GM20000 (cell line): ENCODE data around the gene FAM161A.
"Not testable (repeated sequence)": the region's sequence is repeated elsewhere in the genome, so short reads cannot be mapped to it uniquely, and the experiment has no call there.

ENCODE experiments used
- DNase-seq: peaks from one replicate; pipeline ENCODE4 v3.0.0; 2012; ENCODE audit warnings: low spot score
- CTCF ChIP-seq: IDR thresholded peaks from 2 replicates; pipeline ENCODE4 v1.5.1; 2012; ENCODE audit warnings: mild to moderate bottlenecking, control low read depth; ENCODE audit errors: extremely low read depth, missing control alignments

Gene FAM161A

GRCh38 chr2:61832183-61832841, 21.5 kb downstream of the FAM161A start:
- no peak for TF ChIP-seq CTCF
- no peak for DNase-seq

- DNase-seq, result no peak
- TF ChIP-seq CTCF, result no peak
Observed at GRCh38 chr2:61822255-61822654, 31.6 kb downstream of the FAM161A start.

- no peak for DNase-seq
- no peak for TF ChIP-seq CTCF
Observed at GRCh38 chr2:61816480-61817355, 37.1 kb downstream of the FAM161A start.

- DNase-seq, result no peak
- TF ChIP-seq CTCF, result no peak
Observed at GRCh38 chr2:61814539-61815160, 39.2 kb downstream of the FAM161A start.

- not testable (repeated sequence) for DNase-seq
Observed at GRCh38 chr2:61813314-61813713, 40.5 kb downstream of the FAM161A start.

GRCh38 chr2:61811821-61812220, 42.0 kb downstream of the FAM161A start:
- DNase-seq, result no peak
- TF ChIP-seq CTCF, result no peak

GRCh38 chr2:61810203-61810602, 43.7 kb downstream of the FAM161A start:
- DNase-seq, result not testable (repeated sequence)

- not testable (repeated sequence) for DNase-seq
Observed at GRCh38 chr2:61808693-61809092, 45.2 kb downstream of the FAM161A start.
